T-helper 1 cell treated with Interleukin-12 subunit alpha and Interleukin-12 subunit beta and Interleukin-4 antibody, amounts not matched to agents 30 ng/mL and 1 ng/mL, for 36 hours (primary cell): ENCODE data around the gene FRAS1. TPM values are rescaled to one million over a fixed set of nuclear protein-coding genes. Genes with fewer than 3 reads are reported as not detected.
"Not testable (repeated sequence)": the region's sequence is repeated elsewhere in the genome, so short reads cannot be mapped to it uniquely, and the experiment has no call there.

Source experiments
- intact Hi-C: fragments of 100-400 bp; cut with micrococcal nuclease; formaldehyde crosslinking; loops from one replicate; pipeline ENCODE4 v1.15.1; 2024
- total RNA-seq: library from RNA; stranded (reverse); gene quantifications from 2 replicates; pipeline ENCODE4 v1.2.3, GENCODE V29; 2022

FRAS1 gene, protein sequence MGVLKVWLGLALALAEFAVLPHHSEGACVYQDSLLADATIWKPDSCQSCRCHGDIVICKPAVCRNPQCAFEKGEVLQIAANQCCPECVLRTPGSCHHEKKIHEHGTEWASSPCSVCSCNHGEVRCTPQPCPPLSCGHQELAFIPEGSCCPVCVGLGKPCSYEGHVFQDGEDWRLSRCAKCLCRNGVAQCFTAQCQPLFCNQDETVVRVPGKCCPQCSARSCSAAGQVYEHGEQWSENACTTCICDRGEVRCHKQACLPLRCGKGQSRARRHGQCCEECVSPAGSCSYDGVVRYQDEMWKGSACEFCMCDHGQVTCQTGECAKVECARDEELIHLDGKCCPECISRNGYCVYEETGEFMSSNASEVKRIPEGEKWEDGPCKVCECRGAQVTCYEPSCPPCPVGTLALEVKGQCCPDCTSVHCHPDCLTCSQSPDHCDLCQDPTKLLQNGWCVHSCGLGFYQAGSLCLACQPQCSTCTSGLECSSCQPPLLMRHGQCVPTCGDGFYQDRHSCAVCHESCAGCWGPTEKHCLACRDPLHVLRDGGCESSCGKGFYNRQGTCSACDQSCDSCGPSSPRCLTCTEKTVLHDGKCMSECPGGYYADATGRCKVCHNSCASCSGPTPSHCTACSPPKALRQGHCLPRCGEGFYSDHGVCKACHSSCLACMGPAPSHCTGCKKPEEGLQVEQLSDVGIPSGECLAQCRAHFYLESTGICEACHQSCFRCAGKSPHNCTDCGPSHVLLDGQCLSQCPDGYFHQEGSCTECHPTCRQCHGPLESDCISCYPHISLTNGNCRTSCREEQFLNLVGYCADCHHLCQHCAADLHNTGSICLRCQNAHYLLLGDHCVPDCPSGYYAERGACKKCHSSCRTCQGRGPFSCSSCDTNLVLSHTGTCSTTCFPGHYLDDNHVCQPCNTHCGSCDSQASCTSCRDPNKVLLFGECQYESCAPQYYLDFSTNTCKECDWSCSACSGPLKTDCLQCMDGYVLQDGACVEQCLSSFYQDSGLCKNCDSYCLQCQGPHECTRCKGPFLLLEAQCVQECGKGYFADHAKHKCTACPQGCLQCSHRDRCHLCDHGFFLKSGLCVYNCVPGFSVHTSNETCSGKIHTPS (N-terminal part only)
- total RNA-seq, result not detected in 2 replicates

DNA sequence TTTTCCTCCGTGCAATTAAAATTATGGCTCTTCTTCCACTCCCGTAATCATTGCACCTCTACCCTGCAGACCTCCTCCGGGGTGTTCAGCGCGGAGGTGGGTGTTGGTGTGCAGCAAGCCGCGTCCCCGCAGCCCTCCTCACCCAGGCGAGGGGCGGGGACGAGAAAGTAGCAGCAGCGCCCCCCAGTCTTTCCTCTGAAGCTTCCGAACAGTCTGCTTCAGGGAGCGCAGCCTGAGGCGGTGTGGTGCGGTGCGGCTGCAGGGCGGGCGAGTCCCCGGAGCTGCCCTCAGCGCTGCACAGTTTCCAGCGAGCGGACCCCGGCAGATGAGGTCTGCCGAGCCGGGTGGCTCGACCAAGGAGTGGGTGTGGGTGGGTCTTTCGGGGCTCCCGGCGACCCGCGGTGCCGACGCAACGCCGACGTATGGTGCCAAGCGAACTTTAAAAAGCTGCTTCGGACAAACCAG lies at the start of gene FRAS1:
TSS of gene FRAS1 (plus strand) at position 189 of the 465 bp plus-strand sequence. CDS start 687 bp downstream, outside the sequence.
- intact Hi-C loops, result loop anchor here (5.0 to 10.0 kb wide), 3 partner anchors 242 to 880 kb away; partner anchors contain the start of genes CNOT6L and PAQR3

DNA sequence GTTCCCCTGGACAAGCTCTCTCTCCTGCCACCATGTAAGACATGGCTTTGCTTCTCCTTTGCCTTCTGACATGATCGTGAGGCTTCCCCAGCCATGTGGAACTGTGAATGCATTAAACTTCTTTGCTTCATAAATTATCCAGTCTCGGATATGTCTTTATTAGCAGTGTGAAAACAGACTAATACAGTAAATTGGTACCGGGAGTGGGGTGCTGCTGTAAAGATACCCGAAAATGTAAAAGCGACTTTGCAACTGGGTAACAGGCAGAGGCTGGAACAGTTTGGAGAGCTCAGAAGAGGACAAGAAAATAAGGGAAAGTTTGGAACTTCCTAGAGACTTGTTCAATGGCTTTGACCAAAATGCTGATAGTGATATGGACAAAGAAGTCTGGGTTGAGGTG lies 46.1 kb upstream of the FRAS1 start:
- intact Hi-C loops, result not testable (repeated sequence)

DNA sequence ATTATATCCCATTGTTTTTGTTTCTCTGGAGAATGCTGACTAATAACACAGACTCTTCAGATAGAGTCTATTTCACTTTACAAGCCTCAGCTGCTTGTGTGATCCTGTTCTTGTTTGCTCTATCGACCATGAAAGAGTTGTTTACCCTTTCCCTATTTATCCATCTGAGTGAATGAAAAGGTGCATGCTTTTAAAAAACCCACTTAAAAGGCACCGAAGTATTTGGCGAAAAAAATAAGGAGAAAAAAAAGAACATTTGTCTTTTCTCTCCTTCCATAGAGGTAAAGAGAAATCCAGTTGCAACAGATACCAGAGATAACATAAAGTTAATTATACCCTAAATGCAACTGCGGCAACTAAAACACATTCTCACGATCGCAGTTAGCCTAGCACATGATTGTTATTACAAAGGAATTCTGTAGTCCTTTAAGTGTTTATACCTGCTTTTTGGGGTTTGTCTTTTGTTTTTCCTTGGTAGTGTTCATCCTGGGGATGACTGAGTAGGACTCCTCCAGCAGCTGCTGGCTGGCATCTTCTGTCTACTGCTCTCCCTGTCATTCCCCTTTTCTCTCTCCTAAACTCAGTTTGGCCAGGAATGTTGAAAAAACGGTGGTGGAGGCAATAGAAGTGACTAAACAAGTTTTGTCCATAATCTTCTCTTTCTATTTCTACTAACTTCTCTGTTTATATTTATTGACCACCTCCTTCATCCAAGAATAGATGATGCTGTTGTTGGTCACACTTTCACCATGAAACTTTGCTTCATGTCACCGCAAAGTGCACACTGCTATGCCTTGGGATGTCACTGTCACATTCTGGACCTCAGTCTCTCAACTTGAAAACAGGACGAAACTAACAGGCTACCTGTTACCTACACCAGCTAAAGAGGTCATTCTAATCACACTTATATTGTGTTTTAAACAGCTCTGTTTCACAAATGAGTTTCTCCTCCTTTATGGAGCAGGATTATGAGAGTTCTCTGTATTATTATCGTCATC lies 41.9 kb upstream of the FRAS1 start:
- intact Hi-C loops, result no loop called here

DNA sequence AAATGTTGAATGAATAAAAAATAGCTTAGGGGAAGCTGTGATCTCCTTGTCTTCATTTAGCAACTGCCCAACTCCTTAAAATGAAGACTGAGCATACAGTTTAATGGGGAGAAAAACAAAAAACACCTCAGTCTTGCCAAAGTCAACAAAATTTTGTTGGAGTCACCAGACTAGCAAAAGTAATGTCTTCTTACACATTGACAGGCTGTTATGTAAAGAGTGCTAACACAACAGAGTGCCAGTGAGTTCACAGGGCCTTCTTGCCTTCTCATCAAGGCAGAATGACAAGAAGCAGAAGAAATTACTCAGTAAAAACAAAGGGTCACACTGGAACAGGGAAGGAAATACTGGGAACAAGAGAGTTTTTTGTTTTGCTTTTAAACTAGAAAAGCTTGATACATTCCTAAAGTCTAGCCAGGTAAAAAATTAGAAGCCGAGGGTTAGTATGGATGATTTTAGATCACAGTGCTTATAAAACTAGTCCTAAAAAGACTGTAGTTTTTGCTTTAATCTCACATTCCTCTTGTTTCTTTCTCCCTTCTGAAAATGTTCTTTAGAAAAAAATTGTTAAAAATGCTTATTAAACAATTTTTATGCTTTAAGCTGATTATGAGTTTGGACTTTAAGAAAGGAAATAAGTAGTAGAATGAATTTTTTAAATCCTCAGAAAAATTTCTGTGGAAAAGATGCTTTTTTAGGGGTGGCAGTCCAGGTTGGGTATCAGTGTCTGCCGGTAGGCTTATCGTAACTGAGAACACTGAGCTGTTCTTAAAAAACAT lies 38.7 kb upstream of the FRAS1 start:
- intact Hi-C loops, result no loop called here

DNA sequence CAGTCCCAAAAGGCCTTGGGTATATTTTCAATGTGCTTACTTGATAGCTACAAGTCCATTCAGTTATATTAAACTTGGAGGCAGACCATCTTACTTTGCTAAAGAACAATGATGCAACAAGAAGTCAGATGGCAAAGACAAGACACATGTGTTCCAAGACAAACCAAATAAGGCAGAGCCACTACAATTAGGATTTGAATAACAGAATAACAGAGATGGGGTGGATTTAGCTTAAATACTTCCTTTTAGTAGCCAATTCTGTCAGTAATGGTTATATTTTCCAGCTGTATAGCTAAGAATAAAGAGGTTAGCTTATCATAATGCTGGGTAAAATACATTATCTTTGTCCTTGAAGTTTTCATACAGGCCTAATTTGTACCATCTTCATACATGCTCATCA lies 37.7 kb upstream of the FRAS1 start:
- intact Hi-C loops, result no loop called here

DNA sequence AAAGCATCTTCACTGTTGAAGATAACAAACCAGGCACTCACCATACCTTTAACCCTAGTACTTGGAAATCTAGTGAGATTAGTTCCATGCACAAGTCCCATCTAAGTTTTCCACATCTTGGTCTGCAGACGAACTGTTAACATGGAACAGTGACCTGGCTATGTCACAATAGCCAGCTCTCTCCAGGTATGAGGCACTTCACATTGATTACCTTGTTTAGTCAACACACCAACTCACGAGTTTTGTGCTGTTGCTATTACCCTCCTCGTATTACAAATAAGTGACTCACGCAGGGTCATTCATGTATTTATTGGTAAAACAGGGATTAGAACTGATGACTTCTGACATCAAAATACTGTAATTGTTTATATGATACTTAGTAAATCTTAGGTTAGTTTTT lies 36.4 kb upstream of the FRAS1 start:
- intact Hi-C loops, result no loop called here

DNA sequence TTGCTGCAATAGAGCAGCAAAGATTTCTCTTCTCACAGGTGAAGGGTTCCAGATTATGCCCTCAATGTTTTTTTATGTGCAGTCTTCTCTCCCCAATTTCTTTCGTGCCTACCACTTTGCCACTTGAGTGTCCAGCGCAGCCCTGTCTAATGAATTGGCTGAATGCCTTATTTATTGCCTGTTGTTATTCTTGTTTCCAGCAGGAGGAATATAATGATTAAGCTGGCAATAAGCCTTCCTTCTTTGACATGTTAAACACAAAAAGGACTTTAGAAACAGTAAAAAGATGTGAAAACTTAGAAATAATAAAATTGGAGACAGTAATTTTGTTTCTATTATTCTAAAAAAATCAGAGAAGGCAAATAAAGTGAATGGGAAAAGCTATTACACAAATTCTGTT lies 34.6 kb upstream of the FRAS1 start:
- intact Hi-C loops, result no loop called here

DNA sequence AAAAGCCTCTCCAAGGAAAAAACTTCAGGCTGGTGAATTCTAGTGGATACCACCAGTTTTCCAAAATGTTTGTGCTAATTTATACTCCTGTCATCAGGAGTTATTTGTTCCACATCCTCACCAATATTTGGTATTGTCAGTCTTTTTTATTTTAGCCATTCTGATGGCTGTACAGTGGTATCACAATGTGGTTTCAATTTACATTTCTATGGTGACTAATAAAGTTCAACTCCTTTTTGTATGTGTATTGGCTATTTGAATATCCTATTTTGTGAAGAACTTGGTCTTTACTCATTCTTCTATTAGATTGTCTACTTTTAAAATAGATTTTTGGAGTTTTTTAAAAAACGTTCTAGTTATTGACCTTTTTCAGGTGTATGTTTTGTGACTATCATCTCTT lies 33.0 kb upstream of the FRAS1 start:
- intact Hi-C loops, result no loop called here

DNA sequence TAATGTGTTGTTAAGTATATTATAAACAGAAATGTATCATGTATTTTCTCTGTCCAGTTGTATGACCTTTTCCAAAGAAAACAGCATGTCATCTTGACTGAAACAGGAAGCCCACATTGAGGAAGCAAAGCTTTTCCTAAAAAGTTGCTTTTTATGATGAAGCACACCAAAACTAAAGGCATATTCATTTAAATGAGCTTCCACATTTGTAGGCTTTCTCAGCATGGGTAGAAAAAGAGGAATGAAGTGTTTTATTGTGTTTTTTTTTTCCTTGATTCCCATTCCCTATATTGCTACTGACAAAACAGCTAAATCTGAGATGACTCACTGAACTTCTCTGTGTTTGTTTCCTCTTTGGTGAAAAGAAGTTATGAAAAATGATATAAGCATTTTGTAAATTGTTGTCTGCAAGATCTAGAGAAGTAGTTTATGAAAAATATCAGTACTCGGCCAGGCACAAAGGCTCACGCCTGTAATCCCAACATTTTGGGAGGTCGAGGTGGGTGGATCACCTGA lies 32.5 kb upstream of the FRAS1 start:
- intact Hi-C loops, result no loop called here

DNA sequence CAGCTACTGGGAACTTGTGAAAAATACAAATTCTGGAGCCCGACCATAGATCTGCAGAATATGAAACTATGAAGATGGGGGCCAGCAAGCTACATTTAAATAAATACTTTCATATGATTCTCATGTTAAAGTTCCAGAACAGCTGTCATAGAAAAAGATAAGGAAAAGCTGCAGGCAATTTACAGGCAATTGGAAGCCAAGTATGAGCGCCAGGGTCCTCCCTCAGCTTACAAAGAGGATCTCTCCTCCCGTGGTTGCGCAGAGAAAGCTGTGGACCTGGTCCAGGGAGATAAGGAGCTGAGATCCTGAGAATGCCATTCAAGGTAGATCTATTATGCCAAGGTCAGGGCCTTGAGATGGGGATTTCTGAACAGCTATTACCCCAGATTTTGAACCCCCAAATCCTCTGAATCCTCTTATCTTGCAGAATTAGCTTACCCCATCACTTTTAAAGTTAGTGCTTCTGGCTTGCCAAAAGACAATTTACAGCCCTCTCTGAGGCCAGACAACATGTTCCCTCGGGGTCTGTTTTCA lies 25.6 kb upstream of the FRAS1 start:
- intact Hi-C loops, result no loop called here

DNA sequence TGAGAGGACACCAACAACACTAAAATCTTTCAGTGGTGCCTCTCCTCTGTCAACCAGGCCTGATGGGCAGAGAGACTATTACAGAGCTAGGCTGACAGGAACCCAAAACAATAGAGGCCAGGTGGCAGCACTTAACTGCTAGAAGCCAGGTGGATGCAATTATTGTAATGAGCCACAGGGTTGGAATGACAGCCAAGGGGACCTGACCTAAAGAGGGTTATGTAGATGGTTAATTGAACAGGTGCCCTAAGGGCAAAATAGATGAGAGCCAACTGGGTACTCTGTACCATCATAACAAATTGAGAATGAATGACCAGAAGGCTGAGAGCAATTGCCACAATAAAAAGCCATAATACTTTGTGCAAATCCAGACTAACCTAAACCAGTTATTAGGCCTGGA lies 24.7 kb upstream of the FRAS1 start:
- intact Hi-C loops, result no loop called here

DNA sequence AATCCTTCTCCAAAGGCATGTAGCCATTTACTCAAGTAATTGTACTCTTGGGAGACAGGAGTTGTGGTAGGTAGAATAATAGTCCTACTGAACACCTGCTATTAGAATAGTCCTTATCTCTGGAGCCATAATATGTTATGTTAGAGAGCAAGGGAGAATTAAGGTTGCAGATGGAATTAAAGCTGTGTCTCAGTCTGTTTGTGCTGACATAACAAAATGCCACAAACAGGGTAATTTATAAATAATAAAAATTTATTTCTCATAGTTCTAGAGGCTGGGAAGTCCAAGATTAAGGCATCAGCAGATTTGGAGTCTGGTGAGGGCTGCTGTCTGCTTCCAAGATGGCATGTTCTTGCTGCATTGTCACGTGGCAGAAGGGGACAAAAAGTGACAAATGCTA lies 24.2 kb upstream of the FRAS1 start:
- intact Hi-C loops, result no loop called here

DNA sequence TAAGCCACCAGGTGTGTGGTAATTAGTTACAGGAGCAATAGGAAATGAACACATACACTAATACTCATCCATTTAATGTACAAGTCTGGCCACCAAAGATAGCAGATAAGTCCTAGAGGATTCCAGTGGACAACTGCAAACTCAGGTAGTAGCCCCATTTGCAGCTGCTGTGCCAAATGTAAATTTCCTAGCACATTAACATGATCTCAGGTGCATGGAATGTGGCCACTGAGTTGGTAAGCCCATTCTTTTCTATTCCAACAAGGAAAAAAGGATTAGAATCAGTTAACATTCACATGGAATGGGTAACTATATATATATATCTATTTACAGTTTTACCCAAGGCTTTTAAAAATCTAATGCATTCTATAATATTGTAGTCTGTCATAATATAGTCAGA lies 23.3 kb upstream of the FRAS1 start:
- intact Hi-C loops, result no loop called here

DNA sequence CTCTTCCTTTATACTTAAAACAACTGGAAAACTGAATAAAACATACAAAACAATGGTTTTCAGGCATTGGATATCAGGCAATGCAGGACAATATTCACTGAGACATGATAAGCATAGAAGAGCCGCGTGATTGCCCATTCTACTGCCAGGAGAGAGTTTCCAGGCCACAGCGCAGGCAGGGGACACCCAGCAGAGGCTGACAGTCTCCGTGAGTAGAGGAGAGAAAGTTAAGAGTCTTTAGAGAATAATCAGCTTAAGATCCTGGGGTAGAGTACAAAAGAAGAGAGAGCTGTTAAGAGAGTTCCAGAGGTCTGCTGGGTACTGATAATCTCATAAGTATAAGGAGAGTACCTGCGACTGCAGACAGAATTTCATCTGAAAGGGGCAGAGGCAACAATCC lies 18.4 kb upstream of the FRAS1 start:
- intact Hi-C loops, result no loop called here

DNA sequence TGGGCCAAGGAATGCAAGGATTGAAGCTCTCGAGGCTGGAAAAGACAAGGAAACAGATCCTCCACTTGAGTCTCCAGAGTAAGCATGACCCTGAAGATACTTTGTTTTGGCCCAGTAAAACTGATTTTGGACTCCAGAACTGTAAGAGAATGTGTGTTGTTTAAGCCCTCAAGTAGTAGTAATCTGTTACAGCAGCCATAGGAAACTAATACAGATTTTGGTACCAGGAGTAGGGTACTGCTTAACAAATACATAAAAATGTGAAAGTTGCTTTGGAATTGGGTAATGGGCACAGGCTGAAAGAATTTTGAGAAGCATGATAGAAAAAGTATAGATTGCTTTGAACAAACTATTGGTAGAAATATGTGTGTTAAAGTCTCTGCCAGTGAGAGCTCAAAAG lies 17.4 kb upstream of the FRAS1 start:
- intact Hi-C loops, result no loop called here

DNA sequence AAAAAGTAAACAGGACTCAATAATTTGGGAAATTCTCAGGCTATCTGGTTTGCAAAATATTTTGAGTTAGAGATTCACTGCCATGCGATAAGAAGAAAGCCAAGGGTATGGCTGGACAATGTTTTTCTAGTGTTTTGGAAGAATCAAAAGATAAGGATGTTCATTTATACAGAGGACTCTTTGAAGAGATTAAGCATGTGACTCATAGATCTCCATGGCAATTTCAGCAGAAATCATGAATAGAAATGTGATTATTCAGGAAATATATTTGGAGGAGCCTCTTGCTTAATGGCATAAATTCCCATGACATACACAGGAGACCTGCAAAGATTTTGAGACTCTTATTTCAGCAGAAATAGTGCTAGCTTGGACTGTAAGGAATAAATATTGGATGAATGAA lies 16.7 kb upstream of the FRAS1 start:
- intact Hi-C loops, result no loop called here

DNA sequence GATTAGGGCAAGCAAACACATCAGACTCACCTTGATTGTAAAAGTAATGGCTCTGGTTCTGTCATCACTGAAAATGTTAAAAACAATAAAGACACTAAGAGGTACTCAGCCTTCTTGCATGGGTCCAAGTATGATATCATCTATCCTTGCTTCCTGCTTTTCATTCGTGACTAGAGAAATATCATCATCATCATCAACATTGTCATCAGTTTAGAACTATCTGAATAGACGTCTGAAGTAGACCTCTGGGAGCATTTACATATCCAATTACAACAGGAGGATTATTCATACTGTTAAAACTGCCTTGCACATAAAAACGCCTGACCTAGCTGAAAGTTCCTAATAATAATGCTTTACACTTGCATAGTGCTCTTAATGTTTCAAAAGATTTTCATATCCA lies 9.8 kb upstream of the FRAS1 start:
- intact Hi-C loops, result no loop called here

DNA sequence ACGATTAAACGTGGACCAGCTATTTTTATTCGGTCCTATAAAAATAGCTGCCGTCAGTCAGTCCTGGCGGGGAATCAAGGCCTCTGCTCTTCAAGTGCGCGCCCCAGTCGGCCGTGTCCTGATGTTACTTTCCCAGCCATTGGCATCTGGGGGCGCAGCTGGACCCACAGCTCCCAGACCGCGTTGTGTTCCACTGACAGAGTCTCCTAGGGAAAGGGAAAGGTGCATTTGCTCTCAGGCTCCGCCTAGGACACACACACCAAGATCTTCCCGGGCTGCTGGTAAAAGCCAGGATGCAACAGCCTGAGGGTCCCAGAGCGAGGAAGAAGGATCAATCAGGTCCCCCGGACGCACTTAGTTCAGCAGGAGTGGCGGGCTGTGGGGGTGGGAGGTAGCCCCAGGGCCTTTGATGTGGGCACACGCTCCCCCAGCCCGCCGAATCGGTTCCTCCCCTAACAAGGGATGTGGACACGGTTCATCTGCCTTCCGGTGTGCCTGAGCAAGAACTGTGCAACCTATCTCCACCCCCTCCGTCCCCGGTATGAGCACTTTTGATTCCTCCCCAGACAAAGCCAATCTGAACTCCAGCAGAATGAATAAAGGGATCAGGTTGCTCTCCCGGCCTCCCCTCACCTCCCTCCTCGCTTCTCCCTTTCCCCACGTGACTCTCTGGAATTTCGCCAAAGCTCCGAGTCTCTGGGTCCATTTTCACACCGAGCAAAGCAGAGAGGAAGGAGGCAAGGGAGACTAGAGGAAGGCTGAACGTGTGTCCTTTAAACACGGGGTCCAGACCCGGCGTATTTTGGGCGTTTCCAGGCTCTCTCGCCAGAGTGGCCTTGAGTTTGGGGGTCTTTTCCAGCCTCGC lies 626 bp upstream of the FRAS1 start:
- intact Hi-C loops, result loop anchor here (5.0 to 10.0 kb wide), 3 partner anchors 242 to 881 kb away; partner anchors contain the start of genes CNOT6L and PAQR3
